Measurements from ENCODE around the gene RNF166.

DNA sequence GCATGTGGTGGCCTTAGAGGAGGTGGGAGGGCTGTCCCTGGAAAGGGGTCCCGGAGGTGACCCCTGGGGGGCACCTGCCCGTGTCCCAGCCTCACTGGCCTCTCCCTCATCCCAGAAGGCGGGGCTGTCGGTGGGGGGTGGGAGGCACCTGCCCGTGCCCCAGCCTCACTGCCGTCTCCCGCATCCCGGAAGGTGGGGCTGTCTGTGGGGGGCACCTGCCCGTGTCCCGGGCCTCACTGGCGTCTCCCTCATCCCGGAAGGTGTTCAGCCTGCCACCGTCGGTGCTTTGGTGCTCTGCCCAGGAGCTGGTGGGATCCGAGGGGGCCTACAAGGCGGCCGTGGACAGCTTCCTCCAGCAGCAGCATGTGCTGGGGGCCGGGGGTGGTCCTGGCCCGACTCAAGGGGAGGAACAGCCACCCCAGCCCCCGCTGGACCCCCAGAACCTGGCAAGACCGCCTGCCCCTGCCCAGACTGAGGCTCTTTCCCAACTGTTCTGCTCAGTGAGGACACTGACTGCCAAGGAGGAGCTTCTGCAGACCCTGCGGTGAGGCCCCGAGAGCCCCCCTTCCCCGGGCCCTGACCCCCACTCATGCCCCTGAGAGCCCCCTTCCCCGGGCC is 6.3 kb upstream of the RNF166 start:
- TF ChIP-seq, protein P1, sequence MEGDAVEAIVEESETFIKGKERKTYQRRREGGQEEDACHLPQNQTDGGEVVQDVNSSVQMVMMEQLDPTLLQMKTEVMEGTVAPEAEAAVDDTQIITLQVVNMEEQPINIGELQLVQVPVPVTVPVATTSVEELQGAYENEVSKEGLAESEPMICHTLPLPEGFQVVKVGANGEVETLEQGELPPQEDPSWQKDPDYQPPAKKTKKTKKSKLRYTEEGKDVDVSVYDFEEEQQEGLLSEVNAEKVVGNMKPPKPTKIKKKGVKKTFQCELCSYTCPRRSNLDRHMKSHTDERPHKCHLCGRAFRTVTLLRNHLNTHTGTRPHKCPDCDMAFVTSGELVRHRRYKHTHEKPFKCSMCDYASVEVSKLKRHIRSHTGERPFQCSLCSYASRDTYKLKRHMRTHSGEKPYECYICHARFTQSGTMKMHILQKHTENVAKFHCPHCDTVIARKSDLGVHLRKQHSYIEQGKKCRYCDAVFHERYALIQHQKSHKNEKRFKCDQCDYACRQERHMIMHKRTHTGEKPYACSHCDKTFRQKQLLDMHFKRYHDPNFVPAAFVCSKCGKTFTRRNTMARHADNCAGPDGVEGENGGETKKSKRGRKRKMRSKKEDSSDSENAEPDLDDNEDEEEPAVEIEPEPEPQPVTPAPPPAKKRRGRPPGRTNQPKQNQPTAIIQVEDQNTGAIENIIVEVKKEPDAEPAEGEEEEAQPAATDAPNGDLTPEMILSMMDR (IDR thresholded peaks at IDR 0.05; ENCODE audit: low read length), result no peak
- TF ChIP-seq EZH2phosphoT487 (IDR thresholded peaks at IDR 0.05; ENCODE audit: low read length), result no peak

Measured in MM.1S (cell line).